M059J (cell line): Measurements from ENCODE around the gene KCNQ4. TPM values are rescaled to one million over a fixed set of nuclear protein-coding genes. Genes with fewer than 3 reads are reported as not detected.

ENCODE experiments used
- DNase-seq: peaks from one replicate; pipeline ENCODE4 v3.0.0-alpha.2; 2012; ENCODE audit warnings: low read depth
- total RNA-seq: library from RNA; depleted of rRNA; stranded (reverse); fragments of >200 nt; shearing (Covaris generic); gene quantifications from 2 replicates; pipeline ENCODE4 v1.2.3, GENCODE V29; 2014

KCNQ4 gene
- total RNA-seq, 1 experiment from 2014 or later = not detected

- no peak for DNase-seq
Observed at GRCh38 chr1:40794974-40795715, 11.6 kb downstream of the KCNQ4 start.

GRCh38 chr1:40795811-40796586 is 12.4 kb downstream of the KCNQ4 start:
- DNase-seq = no peak

DNA sequence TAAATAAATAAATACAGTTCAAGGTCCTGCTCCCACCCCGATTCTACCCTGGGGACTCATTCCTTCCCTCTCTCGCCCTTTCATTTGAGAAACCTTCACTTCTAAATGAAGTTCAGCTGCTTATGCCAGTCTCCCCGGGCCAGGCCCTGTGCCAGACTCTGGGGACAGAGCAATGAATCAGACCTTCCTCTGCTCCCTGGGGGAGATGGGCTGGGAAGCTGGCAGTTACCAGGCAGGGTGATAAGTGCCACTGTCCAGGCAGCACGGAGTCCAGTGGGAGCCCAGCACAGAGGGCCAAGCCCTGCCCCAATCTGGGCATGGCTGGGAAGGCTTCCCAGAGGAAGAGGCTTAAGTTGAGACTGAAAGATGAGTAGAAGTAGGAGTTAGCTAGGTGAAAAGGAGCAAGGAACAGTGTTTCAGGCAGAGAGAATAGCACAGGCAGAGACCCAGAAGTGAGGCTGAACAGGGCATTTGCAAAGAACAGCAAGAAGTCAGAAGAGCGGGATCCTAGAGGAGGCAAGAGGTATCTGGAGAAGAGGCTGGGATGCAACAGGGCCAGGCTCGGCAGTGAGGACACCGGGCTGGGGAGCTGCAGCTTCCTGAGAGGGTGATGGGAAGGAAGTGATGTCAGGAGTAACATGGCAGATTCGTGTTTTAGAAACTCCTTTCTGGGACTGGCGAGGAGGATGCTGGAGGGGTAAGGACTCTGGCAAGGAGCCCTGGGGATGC is 13.5 kb downstream of the KCNQ4 start:
- DNase-seq = peak; percentile 77

DNA sequence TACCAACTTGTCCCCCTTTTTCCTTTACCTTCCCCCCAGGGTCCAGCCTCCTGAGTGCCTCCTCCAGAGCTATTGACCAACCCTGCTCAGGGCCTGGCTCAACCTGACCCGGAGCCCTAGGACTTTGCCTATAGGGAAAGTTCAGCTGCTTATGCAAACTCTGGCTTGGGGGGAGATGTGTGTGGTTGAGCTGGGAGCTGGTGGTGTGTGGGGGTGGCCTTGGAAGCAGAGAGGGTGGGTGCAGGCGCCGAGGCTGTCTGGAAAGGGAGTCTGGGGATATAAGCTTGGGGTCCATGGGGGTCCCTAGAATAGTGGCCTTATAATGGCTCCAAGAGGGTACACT is 14.1 kb downstream of the KCNQ4 start:
- no peak for DNase-seq

DNA sequence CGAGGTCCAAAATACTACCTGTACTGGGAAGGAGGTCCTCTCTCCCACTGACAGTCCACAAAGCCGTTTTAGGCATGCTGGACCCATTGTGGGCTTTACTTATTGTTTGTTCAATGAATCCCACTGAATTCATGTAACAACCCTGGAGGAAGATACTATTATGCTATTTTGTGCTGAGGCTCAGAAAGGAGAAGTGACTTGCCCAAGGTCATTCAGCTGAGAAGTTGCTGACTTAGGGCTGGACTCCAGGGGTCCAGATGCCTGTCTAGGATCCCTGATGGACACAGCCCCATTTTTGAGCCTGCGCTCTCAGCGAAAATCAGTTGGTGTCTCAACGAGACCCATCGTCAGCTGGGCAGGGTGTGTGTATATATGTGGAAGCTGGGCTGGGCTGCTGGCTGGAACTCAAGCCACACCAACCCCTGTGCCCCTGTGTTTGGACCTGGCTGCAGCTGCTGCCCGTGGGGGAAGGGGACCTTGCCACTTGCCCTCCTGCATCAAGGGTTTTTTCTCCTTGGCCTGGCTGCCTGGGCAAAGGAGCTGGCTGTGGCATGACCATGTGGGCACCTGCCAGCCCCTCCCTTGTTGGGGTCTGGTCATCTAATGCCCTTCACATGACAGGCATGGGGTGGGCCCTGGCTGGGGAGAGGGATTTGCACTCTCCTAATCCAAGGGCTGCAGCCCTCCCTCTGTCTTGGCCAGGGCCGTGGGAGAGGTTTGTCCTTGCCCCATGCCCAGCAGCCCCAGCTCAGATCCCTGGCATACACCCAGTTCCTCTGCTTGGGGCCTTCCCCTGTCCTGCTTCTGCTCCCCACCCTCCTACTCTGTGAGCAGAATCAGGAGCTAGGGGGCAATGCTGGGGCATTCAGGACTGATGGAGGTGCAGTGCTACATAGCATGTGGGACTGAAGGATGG is 15.0 kb downstream of the KCNQ4 start:
- DNase-seq = no peak

GRCh38 chr1:40799351-40799867 is 15.8 kb downstream of the KCNQ4 start:
- peak; percentile 46 for DNase-seq

- no peak for DNase-seq
Observed at GRCh38 chr1:40801742-40802077, 18.1 kb downstream of the KCNQ4 start.

DNA sequence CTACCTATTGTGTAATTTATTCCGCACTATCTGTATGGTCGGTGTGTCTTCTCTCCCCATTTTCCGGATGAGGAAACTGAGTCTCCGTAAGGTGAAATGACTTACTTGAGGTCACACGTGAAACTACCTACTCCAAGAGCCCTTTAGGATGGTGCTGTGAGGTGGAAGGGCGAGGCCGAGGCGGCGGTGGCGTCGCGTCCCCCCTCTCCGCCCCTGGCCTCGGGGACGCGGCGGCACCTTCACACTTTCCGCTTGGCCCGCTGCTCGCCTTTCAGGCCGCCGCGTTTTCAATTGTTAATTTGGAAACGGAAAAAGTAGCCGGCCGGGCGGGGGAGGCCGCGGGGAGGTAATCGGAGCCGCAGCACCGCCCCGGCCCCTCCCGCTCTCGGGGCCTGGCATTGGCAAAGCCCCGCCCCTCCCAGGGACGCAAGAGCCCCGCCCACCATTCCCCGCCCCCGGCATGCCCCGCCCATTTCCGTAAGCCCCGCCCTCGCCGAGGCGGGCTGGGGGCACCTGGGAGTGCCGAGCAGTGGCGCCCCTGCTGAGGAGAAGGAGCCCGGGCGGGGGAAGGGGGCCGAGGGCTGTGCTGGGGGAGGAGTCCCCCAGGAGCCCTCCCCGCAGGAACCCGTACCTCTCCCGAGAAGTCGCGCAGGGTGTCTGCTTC is 18.6 kb downstream of the KCNQ4 start:
- peak; percentile 62 for DNase-seq

DNA sequence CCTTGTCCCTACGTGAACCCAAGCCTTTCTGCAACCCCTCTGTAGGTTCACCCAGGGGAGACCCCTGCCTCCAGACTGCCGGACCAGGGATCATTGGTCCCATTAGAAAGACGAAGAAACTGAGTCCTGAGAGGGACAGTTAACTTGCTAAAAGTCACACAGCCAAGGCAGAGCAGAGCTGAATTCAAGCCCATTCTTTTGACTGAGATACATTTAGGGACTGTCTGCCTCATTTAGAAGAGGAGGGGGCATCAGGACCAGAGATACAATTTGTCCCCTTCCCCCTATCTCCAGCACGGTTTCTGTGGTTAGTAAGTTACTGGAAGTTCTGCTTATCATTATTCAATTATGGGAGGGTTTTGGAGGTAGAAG is 19.1 kb downstream of the KCNQ4 start:
- DNase-seq = no peak

DNA sequence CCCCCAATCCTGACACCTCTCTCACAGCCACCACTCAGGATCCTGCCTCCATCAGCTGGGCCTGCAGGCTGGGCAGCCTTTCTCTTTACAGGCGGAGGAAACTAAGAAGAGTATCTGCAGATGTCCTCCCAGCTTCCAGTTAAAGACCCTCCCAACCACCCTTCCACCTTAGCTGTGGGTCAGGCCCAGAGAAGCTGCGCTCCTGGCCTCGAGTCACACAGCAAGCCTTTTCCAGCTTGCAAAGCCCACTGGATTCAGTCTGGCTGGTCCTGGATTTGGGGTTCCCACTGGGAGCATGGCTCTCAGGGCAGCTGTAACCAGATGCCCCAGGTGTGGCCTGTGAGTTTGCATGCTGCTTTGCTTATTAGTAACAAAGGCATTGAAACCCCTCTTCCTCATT is 19.9 kb downstream of the KCNQ4 start:
- DNase-seq = no peak

DNA sequence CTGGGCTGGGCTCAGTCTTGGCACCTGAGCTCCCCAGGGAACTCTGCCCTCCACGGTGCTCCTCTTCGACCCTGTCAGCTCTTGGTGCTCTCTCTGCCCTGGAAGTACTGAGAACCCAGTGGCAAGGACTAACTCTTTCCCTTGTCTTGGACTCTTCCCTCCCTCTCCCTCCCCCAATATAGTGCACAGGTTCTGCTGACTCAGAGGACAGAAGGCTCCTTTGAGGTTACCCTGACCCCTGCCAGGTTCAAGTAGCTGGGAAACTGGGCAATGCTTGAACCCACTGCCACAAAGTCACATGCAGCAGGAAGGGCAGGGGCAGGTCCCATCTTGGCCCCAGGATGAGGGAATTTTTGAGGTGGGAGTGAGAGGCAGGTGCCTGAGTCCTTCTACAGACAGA is 20.3 kb downstream of the KCNQ4 start:
- peak; percentile 22 for DNase-seq

GRCh38 chr1:40806240-40806639 is 22.7 kb downstream of the KCNQ4 start:
- no peak for DNase-seq

- no peak for DNase-seq
Observed at GRCh38 chr1:40806731-40807695, 23.4 kb downstream of the KCNQ4 start.

DNA sequence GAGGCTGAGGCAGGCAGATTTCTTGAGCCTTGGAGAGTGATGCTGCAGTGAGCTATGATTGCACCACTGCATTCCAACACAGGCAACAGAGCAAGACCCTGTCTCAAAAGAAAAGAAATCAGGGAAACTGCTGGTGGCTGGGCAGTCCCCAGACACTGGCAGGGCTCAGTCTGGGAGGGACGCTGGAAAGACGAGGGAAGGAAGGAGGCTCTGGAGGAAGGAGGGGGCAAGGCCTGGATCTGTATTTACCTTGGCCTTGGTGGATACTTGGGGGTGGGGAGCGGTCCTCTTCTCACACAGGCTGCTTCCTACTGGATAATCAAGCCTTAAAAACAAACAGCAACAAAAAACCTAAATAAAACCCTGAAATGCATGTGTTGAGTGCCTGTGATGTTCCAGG is 24.4 kb downstream of the KCNQ4 start:
- no peak for DNase-seq

GRCh38 chr1:40808444-40808843 is 24.9 kb downstream of the KCNQ4 start:
- DNase-seq = no peak

DNA sequence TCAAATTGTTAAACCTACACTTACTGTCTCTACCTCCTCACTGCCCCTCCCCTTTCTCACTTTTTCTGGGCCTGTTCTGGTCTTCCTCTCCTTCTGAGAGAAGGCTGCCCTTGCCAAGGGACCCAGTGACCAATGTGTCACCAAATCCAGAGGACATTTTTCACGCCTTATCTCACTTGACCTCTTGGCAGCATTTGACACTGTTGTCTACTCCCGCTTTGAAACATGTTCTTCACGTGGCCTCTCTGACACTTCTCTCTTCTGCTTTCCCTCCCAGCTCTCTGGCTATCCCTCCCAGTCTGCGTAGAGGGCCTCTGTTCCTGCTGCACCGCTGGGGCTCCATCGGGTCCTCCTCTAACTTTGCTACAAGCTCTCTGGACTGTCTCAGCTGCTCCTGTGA is 25.3 kb downstream of the KCNQ4 start:
- DNase-seq = no peak

GRCh38 chr1:40810927-40811326 is 27.3 kb downstream of the KCNQ4 start:
- no peak for DNase-seq

- DNase-seq = no peak
Observed at GRCh38 chr1:40815420-40815819, 31.8 kb downstream of the KCNQ4 start.

GRCh38 chr1:40817791-40818263 is 34.2 kb downstream of the KCNQ4 start:
- DNase-seq = no peak
